CD4-positive, alpha-beta T cell treated with Interleukin-10 for 1 hour (primary cell): ENCODE data around the gene TECPR2.
A peak's percentile ranks its signal among the peaks of the same experiment; 100 is the strongest.
"Not testable (repeated sequence)": the region's sequence is repeated elsewhere in the genome, so short reads cannot be mapped to it uniquely, and the experiment has no call there.

Source experiments
- DNase-seq: peaks from one replicate; pipeline ENCODE4 v3.0.0-alpha.2; 2020

Gene TECPR2

DNA sequence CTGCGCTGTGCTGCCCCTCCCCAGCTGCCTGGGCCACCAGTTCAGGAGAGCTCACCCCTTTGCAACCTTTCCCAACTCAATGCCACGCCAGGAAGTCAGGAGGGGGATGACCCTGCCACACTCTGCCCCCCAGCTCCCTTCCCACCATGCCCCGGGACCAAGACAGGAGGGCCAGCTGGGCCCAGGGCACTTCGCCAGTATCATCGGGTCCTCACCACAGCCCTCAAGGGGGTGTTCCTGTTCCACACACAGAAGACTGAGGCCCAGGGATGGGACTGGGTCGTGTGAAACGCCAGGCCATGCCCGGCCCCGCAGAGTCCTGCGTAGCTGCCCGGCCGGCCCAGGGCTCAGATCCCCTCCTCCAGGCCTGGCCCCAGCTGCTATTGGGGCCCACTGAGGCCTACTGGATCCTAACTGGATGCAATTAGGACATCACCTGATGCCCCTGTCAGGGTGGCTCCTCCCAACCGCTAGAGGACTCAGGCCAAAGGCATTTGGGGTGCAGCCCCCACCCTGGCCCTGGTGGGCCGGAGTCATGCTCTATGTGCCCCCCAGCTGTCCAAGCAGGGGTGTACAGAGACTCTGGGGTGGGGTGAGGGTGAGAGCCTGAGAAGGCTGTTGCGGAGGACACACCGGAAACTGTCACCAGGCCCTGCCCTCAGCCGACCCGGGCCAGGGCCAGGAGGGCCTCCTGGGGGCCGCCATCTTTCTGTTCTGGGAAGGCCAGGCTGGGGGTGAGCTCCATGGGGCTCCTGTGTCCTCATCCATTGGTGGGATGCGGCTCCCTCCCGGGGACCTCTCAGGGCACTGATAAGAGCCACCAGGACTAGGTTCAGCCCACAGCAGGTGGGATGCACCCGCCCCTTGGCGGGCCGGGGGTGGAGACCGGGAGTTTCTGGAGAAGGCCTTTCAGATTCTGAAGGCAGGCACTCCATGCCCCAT lies 176.1 kb downstream of the TECPR2 start:
- no peak for DNase-seq

DNA sequence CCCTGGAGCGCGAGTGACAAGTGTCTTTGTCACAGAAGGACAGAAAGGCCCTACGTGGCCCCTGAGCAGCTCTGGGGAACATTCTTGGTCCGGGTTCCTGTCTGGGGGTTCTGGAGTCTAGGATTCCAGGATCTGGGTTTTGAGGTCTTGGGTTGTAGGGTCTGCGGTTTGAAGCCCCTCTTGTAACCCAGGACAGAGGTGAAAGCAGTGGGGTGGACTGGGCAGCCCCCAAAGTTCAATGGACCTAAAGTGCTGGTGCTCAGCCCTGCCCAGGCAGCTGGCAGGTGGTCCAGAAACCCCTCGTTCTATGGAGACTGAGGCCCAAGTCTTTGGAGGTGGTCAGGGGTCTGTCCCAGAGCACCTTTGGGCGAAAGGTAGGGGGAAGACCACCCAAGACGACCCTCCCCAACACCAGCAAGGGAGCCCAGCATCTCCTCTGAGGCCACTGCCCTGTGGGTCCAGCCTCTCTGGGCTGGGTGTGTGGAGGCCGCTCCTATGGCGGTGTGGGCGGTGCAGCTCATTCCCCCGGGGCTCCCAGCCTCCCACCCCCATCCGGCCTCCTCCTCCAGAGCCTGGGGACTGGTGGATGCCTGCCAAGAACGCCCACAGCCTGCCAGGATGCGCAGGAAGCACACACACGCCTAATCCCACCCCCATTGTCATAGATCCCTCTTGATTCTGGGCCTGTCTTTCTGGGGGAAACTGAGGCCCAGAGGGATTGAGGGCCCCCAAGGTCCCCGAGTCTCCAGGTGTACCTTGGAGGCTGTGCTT lies 177.0 kb downstream of the TECPR2 start:
- DNase-seq = no peak

- DNase-seq = no peak
These were observed 177.7 kb downstream of the TECPR2 start for GRCh38 chr14:102540315-102541028.

- DNase-seq = not testable (repeated sequence)
These were observed 178.3 kb downstream of the TECPR2 start for GRCh38 chr14:102541029-102541491.

DNA sequence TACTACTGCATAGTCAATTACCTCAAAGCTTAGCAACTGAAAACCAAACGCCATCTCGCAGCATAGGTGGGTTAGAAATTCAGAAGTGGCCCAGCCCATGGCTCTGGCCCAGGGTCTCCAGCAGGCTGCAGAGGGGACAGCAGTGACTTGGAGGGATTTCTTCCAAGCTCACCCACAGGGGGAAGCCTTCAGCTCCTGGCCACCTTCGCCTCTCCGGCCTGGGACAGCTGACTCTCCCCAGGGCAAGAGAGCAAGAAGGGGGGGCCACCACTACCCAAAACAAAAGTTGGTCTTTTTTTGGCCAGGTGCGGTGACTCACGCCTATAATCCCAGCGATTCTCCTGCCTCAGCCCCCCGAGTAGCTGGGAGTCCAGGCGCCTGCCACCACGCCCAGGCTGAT lies 179.0 kb downstream of the TECPR2 start:
- no peak for DNase-seq

DNA sequence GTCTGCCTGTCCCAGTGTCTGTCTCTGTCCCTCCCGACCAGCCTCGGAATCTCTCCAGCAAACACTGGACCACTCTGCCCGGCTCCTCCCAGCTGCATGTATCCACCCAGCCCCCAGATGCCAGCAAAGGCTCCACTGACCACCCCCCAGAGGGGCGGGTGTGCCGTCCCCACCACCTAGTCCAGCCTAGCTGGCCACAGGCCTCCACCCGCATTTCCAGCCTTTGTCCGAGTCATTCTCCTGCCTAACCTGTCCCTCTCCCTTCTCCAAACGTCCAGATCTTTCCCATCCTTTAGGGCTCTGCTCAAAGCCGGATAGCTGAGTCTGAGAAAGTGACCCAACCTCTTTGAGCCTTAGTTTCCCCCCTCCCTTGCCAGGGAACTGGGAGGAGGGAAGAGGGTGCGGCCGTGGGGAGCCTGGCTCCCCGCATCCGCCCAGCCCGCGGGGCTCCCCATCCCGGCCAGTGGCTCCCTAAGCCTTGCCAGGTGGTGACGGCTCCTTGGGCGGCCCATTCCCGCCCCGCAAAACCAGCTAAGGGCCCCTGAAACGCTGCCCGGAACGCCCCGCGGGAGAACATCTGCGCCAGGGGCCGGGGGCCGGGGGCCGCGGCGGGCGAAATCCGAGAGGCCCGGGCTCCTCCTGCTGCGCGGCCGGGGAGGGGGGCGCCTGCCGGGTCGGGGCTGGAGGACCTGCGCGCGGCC lies 181.5 kb downstream of the TECPR2 start:
- DNase-seq = no peak

GRCh38 chr14:102544747-102545460 lies 182.2 kb downstream of the TECPR2 start:
- peak; percentile 35 for DNase-seq

DNA sequence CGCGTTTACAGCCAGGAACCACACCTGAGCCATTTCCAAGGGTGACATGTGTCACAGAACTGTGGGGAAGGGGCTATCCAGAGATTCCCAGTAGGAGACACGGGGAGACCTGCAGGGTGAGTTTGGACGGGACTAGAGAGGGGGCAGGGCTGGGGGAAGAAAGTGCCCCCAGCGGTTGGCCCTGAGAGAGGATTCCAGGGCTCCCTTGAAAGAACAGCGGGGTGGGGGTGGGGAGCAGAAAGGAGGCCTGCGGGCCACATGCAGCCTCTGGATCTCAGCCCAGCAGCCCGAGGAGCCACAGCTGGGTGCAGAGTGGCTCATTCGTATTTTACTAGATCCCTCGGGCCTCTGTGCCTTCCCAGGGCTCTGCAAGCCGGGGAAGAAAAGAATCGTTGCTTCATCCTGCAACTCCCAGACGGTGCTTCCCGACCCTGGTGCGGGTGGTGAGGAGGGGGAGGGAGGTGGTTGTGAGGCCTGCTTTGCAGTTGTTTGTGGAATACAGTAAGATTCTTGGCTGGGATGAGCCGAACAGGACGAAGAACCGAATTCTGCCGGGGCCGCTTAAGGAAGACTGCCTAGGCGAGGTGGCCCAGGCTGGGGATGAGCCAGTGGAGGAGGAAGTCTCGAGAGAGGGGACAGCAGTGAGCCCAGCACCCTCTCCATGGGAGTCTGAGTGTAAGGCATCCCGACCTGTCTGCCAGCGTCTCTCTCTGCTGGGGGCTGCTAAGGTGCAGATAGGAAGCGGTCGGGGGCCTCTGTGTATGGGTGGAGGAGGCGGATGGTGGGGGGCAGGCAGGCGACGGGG lies 182.9 kb downstream of the TECPR2 start:
- no peak for DNase-seq

GRCh38 chr14:102548616-102549240 lies 186.0 kb downstream of the TECPR2 start:
- no peak for DNase-seq

GRCh38 chr14:102550927-102551401 lies 188.2 kb downstream of the TECPR2 start:
- not testable (repeated sequence) for DNase-seq
